Fibroblast of lung (primary cell): ENCODE data around the gene WDR93. TPM values are rescaled to one million over a fixed set of nuclear protein-coding genes. Genes with fewer than 3 reads are reported as not detected.
A peak's percentile ranks its signal among the peaks of the same experiment; 100 is the strongest.
"Not testable (repeated sequence)": the region's sequence is repeated elsewhere in the genome, so short reads cannot be mapped to it uniquely, and the experiment has no call there.

Experiments
- DNase-seq, 2 donors: peaks; one replicate each; pipeline versions ENCODE4 v3.0.0 to v3.0.0-alpha.2; 2010; ENCODE audit warnings: low read depth in 2 of 2
- H2AFZ ChIP-seq: 2 replicates; pipeline ENCODE4 v1.5.1; 2012; ENCODE audit warnings: low read length, control low read depth, inconsistent platforms
- H3K27ac ChIP-seq: 2 replicates; pipeline ENCODE4 v1.5.1; 2011; ENCODE audit warnings: low read length, control low read depth; ENCODE audit not compliant: insufficient read depth
- H3K27me3 ChIP-seq: 2 replicates; pipeline ENCODE4 v1.5.1; 2011; ENCODE audit warnings: mild to moderate bottlenecking, low read length; ENCODE audit not compliant: control insufficient read depth, insufficient read depth
- H3K36me3 ChIP-seq: 2 replicates; pipeline ENCODE4 v1.5.1; 2011; ENCODE audit warnings: low read length; ENCODE audit not compliant: control insufficient read depth, insufficient read depth
- H3K4me1 ChIP-seq: 2 replicates; pipeline ENCODE4 v1.5.1; 2011; ENCODE audit warnings: low read length; ENCODE audit not compliant: control insufficient read depth, insufficient read depth; ENCODE audit errors: extremely low read depth
- H3K4me2 ChIP-seq: 2 replicates; pipeline ENCODE4 v1.5.1; 2011; ENCODE audit warnings: low read length, control low read depth; ENCODE audit not compliant: insufficient read depth; ENCODE audit errors: extremely low read depth
- H3K4me3 ChIP-seq, 4 experiments: fragments of 200-600 bp in 1 of 4; sonication (generic) in 1 of 4; replicated peaks in 1 of 4; 2 replicates each; pipeline ENCODE4 v1.5.1; 2011 to 2016; ENCODE audit warnings: low read length in 4 of 4, low read depth in 3 of 4, mild to moderate bottlenecking in 3 of 4, control low read depth in 2 of 4, inconsistent platforms in 1 of 4, mixed read lengths in 1 of 4; ENCODE audit not compliant: insufficient read depth in 1 of 4; ENCODE audit errors: control extremely low read depth in 1 of 4
- H3K79me2 ChIP-seq: 2 replicates; pipeline ENCODE4 v1.5.1; 2012; ENCODE audit warnings: mild to moderate bottlenecking, low read length, inconsistent platforms; ENCODE audit not compliant: control insufficient read depth, insufficient read depth
- H3K9ac ChIP-seq: 2 replicates; pipeline ENCODE4 v1.5.1; 2011; ENCODE audit warnings: mild to moderate bottlenecking, low read length, control low read depth; ENCODE audit not compliant: insufficient read depth
- H3K9me3 ChIP-seq: 2 replicates; pipeline ENCODE4 v1.5.1; 2012; ENCODE audit warnings: low read depth, low read length; ENCODE audit not compliant: control insufficient read depth, insufficient read depth
- H4K20me1 ChIP-seq: 2 replicates; pipeline ENCODE4 v1.5.1; 2011; ENCODE audit warnings: low read length; ENCODE audit not compliant: control insufficient read depth, insufficient read depth; ENCODE audit errors: extremely low read depth
- CTCF ChIP-seq, 2 donors: IDR thresholded peaks in 1 of 2; conservative IDR thresholded peaks in 1 of 2; 1 replicate in 1 of 2; 2 replicates in 1 of 2; pipeline ENCODE4 v1.5.1; 2011 to 2012; ENCODE audit warnings: low read length in 2 of 2, control low read depth in 1 of 2, inconsistent platforms in 1 of 2, low read depth in 1 of 2, mild to moderate bottlenecking in 1 of 2
- EZH2 ChIP-seq: IDR thresholded peaks from 2 replicates; pipeline ENCODE4 v1.5.1; 2012; ENCODE audit warnings: low read length, control low read depth, mild to moderate bottlenecking; ENCODE audit errors: missing control alignments
- polyA plus RNA-seq, 2 donors: library from polyadenylated mRNA; depleted of rRNA in 1 of 2; stranded (reverse) in 1 of 2; unstranded in 1 of 2; fragments of >200 nt; gene quantifications; 2 replicates each; pipeline ENCODE4 v1.2.1, GENCODE V29; 2011 to 2012; ENCODE audit warnings: missing spikeins in 1 of 2
- total RNA-seq: library from RNA; depleted of rRNA; stranded (reverse); fragments of >200 nt; gene quantifications from 2 replicates; pipeline ENCODE4 v1.2.1, GENCODE V29; 2014

WDR93 gene
- total and polyA plus RNA-seq, 2 donors (not counting 1 experiment from before 2014, with no cell fraction given): 0.14 to 0.17 TPM

GRCh38 chr15:89686522-89686921 is 4.1 kb upstream of the WDR93 start:
- H3K27me3 ChIP-seq: no peaks in the 10 kb centered on the region
- no peak overlapping the region for H3K9ac ChIP-seq
- H3K36me3 ChIP-seq: no peaks in the 10 kb centered on the region
- H3K27ac ChIP-seq: no peak overlapping the region
- TF ChIP-seq CTCF (conservative IDR thresholded peaks at IDR 0.05 in 1 of 2, IDR thresholded peaks at IDR 0.05 in 1 of 2; ENCODE audit: low read depth in 1 of 2, low read length in 2 of 2) (no peak), EZH2 (no peak)
- no peak overlapping the region for H3K4me2 ChIP-seq
- no peak overlapping the region for H2AFZ ChIP-seq
- no peaks in the 10 kb centered on the region for H4K20me1 ChIP-seq
- H3K9me3 ChIP-seq: no peaks in the 10 kb centered on the region
- no peak overlapping the region for H3K4me3 ChIP-seq
- no peaks in the 10 kb centered on the region for H3K4me1 ChIP-seq
- DNase-seq: no peak
- H3K79me2 ChIP-seq: no peaks in the 10 kb centered on the region

DNA sequence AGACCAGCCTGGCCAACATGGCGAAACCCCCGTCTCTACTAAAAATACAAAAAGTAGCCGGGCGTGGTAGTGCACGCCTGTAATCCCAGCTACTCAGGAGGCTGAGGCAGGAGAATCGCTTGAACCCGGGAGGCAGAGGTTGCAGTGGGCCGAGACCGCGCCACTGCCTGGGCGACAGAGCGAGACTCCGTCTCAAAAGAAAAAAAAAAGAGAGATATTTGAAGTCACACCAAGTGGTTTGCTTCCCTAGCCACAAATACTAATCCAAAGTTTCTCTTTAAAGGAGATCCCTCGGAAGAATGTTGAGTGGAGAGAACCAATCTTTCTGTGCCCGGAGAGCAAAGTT is 708 bp upstream of the WDR93 start:
- H3K4me1 ChIP-seq, H3K27me3 ChIP-seq, H3K9me3 ChIP-seq, H3K79me2 ChIP-seq, H3K36me3 ChIP-seq, DNase-seq, H4K20me1 ChIP-seq, H3K27ac ChIP-seq: not testable (repeated sequence)
- H3K4me2 ChIP-seq: peak overlapping the region; percentile 98
- H2AFZ ChIP-seq: peak overlapping the region; percentile 80
- H3K9ac ChIP-seq: peak overlapping the region; percentile 63
- H3K4me3 ChIP-seq: peak overlapping the region; percentile 83 to 91 (median 87)

DNA sequence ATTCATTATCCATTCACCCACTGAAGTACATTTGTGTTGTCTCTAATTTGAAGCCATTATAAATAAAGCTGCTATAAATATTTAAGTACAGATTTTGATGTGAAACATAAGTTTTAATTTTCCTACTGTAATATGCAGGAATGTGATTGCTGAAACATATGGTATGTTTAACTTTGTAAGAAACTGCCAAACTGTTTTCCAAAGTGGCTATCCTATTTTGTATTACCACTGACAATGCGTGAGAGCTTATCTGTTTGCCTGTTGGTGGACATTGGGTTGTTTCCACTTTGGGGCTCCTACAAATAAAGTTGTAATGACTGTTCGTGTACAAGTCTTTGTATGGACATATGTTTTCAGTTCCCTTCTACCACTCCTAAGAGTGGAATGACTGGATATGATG is 2.5 kb downstream of the WDR93 start:
- H2AFZ ChIP-seq: no peak overlapping the region
- no peak overlapping the region for H3K9ac ChIP-seq
- H3K4me3 ChIP-seq: no peak overlapping the region
- DNase-seq: no peak
- no peaks in the 10 kb centered on the region for H3K79me2 ChIP-seq
- H3K36me3 ChIP-seq: no peaks in the 10 kb centered on the region
- TF ChIP-seq EZH2 (no peak), CTCF (conservative IDR thresholded peaks at IDR 0.05 in 1 of 2, IDR thresholded peaks at IDR 0.05 in 1 of 2; ENCODE audit: low read depth in 1 of 2, low read length in 2 of 2) (no peak)
- no peak overlapping the region for H3K27ac ChIP-seq
- no peaks in the 10 kb centered on the region for H4K20me1 ChIP-seq
- H3K9me3 ChIP-seq: no peaks in the 10 kb centered on the region
- no peaks in the 10 kb centered on the region for H3K4me1 ChIP-seq
- H3K4me2 ChIP-seq: no peak overlapping the region
- no peaks in the 10 kb centered on the region for H3K27me3 ChIP-seq
